Testis (tissue), 2 donors: ENCODE data around the gene GAGE10.

Experiments
- POLR2A ChIP-seq: fragments of 450-650 bp; IDR thresholded peaks from one replicate; pipeline ENCODE4 v1.6.1; 2017; ENCODE audit warnings: antibody characterized with exemption, mild to moderate bottlenecking, moderate library complexity
- TF ChIP-seq, protein P1 (sequence below), 3 experiments: fragments of 450-650 bp in 2 of 3; fragments of 200-600 bp in 1 of 3; sonication (generic) in 1 of 3; IDR thresholded peaks; one replicate each; pipeline ENCODE4 v1.5.1; 2016 to 2019; ENCODE audit warnings: antibody characterized with exemption in 3 of 3, mild to moderate bottlenecking in 2 of 3, moderate library complexity in 1 of 3

DNA sequence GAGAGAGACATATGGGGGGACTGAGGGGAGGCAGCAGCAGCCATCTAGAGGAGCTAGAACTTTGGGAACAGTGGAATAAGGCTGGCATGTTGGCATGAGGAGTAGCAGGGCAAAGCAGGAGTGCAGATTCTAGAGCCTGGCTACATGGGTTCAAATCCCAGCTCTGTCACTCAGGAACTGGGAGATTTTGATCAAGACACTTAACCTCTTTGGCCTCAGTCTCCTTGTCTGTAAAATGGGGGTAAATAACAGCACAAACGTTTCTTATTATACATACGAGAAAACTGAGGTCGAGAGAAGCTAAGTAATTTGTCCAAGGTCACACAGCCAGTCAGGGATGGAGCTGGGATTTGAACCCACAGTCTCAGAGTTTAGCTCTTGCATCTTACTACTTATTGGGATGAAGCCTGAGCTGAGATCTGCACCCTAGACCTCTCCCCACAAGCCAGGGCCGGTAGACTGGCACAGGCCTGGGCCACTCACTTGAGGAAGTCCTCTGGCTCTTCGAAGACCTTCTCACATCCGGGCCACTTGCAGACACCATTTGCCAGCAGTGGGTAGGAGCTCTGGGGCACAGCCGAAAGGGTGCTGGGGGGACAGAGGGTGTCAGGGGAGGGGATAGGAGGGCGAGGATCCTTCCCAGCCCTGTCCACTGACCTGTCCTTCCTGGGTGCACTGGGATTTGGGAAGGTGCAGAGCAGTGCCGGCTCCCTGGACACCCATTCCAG lies 47.0 kb upstream of the GAGE10 start:
- TF ChIP-seq, protein P1, sequence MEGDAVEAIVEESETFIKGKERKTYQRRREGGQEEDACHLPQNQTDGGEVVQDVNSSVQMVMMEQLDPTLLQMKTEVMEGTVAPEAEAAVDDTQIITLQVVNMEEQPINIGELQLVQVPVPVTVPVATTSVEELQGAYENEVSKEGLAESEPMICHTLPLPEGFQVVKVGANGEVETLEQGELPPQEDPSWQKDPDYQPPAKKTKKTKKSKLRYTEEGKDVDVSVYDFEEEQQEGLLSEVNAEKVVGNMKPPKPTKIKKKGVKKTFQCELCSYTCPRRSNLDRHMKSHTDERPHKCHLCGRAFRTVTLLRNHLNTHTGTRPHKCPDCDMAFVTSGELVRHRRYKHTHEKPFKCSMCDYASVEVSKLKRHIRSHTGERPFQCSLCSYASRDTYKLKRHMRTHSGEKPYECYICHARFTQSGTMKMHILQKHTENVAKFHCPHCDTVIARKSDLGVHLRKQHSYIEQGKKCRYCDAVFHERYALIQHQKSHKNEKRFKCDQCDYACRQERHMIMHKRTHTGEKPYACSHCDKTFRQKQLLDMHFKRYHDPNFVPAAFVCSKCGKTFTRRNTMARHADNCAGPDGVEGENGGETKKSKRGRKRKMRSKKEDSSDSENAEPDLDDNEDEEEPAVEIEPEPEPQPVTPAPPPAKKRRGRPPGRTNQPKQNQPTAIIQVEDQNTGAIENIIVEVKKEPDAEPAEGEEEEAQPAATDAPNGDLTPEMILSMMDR (IDR thresholded peaks at IDR 0.05), result no peak
- TF ChIP-seq POLR2A, result no peak
